ENCODE data around the gene YWHAH.
A peak's percentile ranks its signal among the peaks of the same experiment; 100 is the strongest.

The YWHAH gene

GRCh38 chr22:31948002-31948401 lies 3.7 kb downstream of the YWHAH start:
- no peak for DNase-seq
- Histone ChIP-seq H3K4me1 (ENCODE audit: insufficient read depth, low read length) (peaks cover 45% of the 10 kb centered on the region), H4K20me1 (ENCODE audit: insufficient read depth, low read length) (peaks cover 74% of the 10 kb centered on the region), H2AFZ (ENCODE audit: low read depth, low read length) (no peak overlapping the region), H3K27me3 (ENCODE audit: insufficient read depth, low read length, poor library complexity) (no peaks in the 10 kb centered on the region), H3K4me3 (ENCODE audit: low read depth in 1 of 2, low read length in 2 of 2) (no peak overlapping the region), H3K79me2 (ENCODE audit: insufficient read depth, low read length) (peaks cover 92% of the 10 kb centered on the region), H3K4me2 (ENCODE audit: insufficient read depth, low read length) (no peak overlapping the region), H3K9me3 (ENCODE audit: insufficient read depth, low read length, severe bottlenecking) (no peaks in the 10 kb centered on the region), H3K9ac (ENCODE audit: low read depth, low read length) (no peak overlapping the region), H3K27ac (ENCODE audit: low read length) (no peak overlapping the region), H3K36me3 (ENCODE audit: insufficient read depth, low read length) (peaks cover 78% of the 10 kb centered on the region)
- no peak for ATAC-seq (ENCODE audit: insufficient read depth, low read depth)
- TF ChIP-seq EZH2 (IDR thresholded peaks at IDR 0.05; ENCODE audit: borderline replicate concordance, low read depth, low read length, severe bottlenecking) (no peak), CTCF (IDR thresholded peaks at IDR 0.05; ENCODE audit: borderline replicate concordance, extremely low read depth, low read length, poor library complexity, severe bottlenecking) (no peak)

GRCh38 chr22:31950226-31950625 lies 5.9 kb downstream of the YWHAH start:
- Histone ChIP-seq H3K9me3 (ENCODE audit: insufficient read depth, low read length, severe bottlenecking) (no peaks in the 10 kb centered on the region), H3K79me2 (ENCODE audit: insufficient read depth, low read length) (peaks cover 100% of the 10 kb centered on the region), H3K36me3 (ENCODE audit: insufficient read depth, low read length) (peaks cover 90% of the 10 kb centered on the region), H3K9ac (ENCODE audit: low read depth, low read length) (no peak overlapping the region), H2AFZ (ENCODE audit: low read depth, low read length) (no peak overlapping the region), H3K4me2 (ENCODE audit: insufficient read depth, low read length) (no peak overlapping the region), H3K4me1 (ENCODE audit: insufficient read depth, low read length) (peaks cover 34% of the 10 kb centered on the region), H3K27me3 (ENCODE audit: insufficient read depth, low read length, poor library complexity) (no peaks in the 10 kb centered on the region), H4K20me1 (ENCODE audit: insufficient read depth, low read length) (peaks cover 92% of the 10 kb centered on the region), H3K27ac (ENCODE audit: low read length) (no peak overlapping the region), H3K4me3 (ENCODE audit: low read depth in 1 of 2, low read length in 2 of 2) (no peak overlapping the region)
- TF ChIP-seq EZH2 (IDR thresholded peaks at IDR 0.05; ENCODE audit: borderline replicate concordance, low read depth, low read length, severe bottlenecking), result no peak
- TF ChIP-seq CTCF (IDR thresholded peaks at IDR 0.05; ENCODE audit: borderline replicate concordance, extremely low read depth, low read length, poor library complexity, severe bottlenecking), result no peak
- no peak for ATAC-seq (ENCODE audit: insufficient read depth, low read depth)
- no peak for DNase-seq

- no peak for ATAC-seq (ENCODE audit: insufficient read depth, low read depth)
- peaks cover 22% of the 10 kb centered on the region for H3K4me1 ChIP-seq (ENCODE audit: insufficient read depth, low read length)
These were observed 7.1 kb downstream of the YWHAH start for GRCh38 chr22:31951194-31952093.

More at GRCh38 chr22:31951194-31952093, 7.1 kb downstream of the YWHAH start:
- H3K36me3 ChIP-seq (ENCODE audit: insufficient read depth, low read length), result peaks cover 90% of the 10 kb centered on the region
- H3K9me3 ChIP-seq (ENCODE audit: insufficient read depth, low read length, severe bottlenecking), result no peaks in the 10 kb centered on the region
- no peak overlapping the region for H3K27ac ChIP-seq (ENCODE audit: low read length)
- no peak for DNase-seq
- H2AFZ ChIP-seq (ENCODE audit: low read depth, low read length), result no peak overlapping the region
- H3K4me2 ChIP-seq (ENCODE audit: insufficient read depth, low read length), result peak overlapping the region; percentile 1; the same call in 1 of the 2 replicates
- H4K20me1 ChIP-seq (ENCODE audit: insufficient read depth, low read length), result peaks cover 91% of the 10 kb centered on the region
- H3K27me3 ChIP-seq (ENCODE audit: insufficient read depth, low read length, poor library complexity), result no peaks in the 10 kb centered on the region
- no peak for TF ChIP-seq EZH2 (IDR thresholded peaks at IDR 0.05; ENCODE audit: borderline replicate concordance, low read depth, low read length, severe bottlenecking)
- no peak for TF ChIP-seq CTCF (IDR thresholded peaks at IDR 0.05; ENCODE audit: borderline replicate concordance, extremely low read depth, low read length, poor library complexity, severe bottlenecking)
- H3K9ac ChIP-seq (ENCODE audit: low read depth, low read length), result no peak overlapping the region
- peaks cover 93% of the 10 kb centered on the region for H3K79me2 ChIP-seq (ENCODE audit: insufficient read depth, low read length)
- no peak overlapping the region for H3K4me3 ChIP-seq (ENCODE audit: low read depth in 1 of 2, low read length in 2 of 2)

Data from DND-41 (cell line).